Stimulated activated CD8-positive, alpha-beta memory T cell treated with anti-CD3 and anti-CD28 coated beads, Interleukin-7, amount 100 ng/mL, for 1 hour (primary cell): ENCODE measurements around the gene UBXN2A.
A peak's percentile ranks its signal among the peaks of the same experiment; 100 is the strongest.

Source experiments
- DNase-seq, 2 donors: peaks; one replicate each; pipeline ENCODE4 v3.0.0-alpha.2; 2020; ENCODE audit warnings: low read depth in 2 of 2

Gene UBXN2A

GRCh38 chr2:24045511-24046508 is 105.5 kb downstream of the UBXN2A start:
- DNase-seq, result no peak

- DNase-seq, result no peak
These were observed 106.3 kb downstream of the UBXN2A start for GRCh38 chr2:24046599-24046929.

GRCh38 chr2:24046930-24047702 is 106.9 kb downstream of the UBXN2A start, which contains the start of gene WDCP:
TSS of gene WDCP (minus strand) at chr2:24047391. CDS start at chr2:24039494, 7,897 bp downstream.
- peak; percentile 86 for DNase-seq

- no peak for DNase-seq
These were observed 107.4 kb downstream of the UBXN2A start for GRCh38 chr2:24047703-24048033.

GRCh38 chr2:24048769-24049484 is 108.7 kb downstream of the UBXN2A start:
- DNase-seq, result no peak

- peak in 1 of 2 donors; percentile 25 for DNase-seq
These were observed 109.3 kb downstream of the UBXN2A start, which contains the start of gene FKBP1B for GRCh38 chr2:24049485-24050021. TSS of gene FKBP1B (plus strand) at chr2:24049741. CDS start at chr2:24049850, 109 bp downstream.

- no peak for DNase-seq
These were observed 110.0 kb downstream of the UBXN2A start for GRCh38 chr2:24050041-24050979.

GRCh38 chr2:24051833-24052232 is 111.6 kb downstream of the UBXN2A start:
- DNase-seq, result no peak

- DNase-seq, result no peak
These were observed 112.7 kb downstream of the UBXN2A start for GRCh38 chr2:24052951-24053350.
